Brain microvascular endothelial cell (primary cell): ENCODE measurements around the gene FAM131A.

ENCODE experiments used
- DNase-seq: peaks from one replicate; pipeline ENCODE4 v3.0.0-alpha.2; 2020
- H3K27ac ChIP-seq: fragments of 250-450 bp; sonication (Bioruptor Pico); 2 replicates; pipeline ENCODE4 v1.5.1; 2020; ENCODE audit warnings: mild to moderate bottlenecking, moderate library complexity
- H3K27me3 ChIP-seq: fragments of 250-450 bp; sonication (Bioruptor Pico); replicated peaks from 2 replicates; pipeline ENCODE4 v1.5.1; 2020; ENCODE audit warnings: mild to moderate bottlenecking
- H3K36me3 ChIP-seq: fragments of 250-450 bp; sonication (Bioruptor Pico); replicated peaks from 2 replicates; pipeline ENCODE4 v1.5.1; 2020; ENCODE audit warnings: mild to moderate bottlenecking
- H3K4me3 ChIP-seq: 2 replicates; pipeline ENCODE4 v1.5.1; 2011; ENCODE audit warnings: low read depth, mild to moderate bottlenecking, control low read depth, low read length, moderate library complexity
- in situ Hi-C: cut with HindIII; loops from 2 replicates; pipeline ENCODE4 v1.10.0; 2017; ENCODE audit warnings: low sequenced_read_pairs, low pct_ligation_motif_present
- TF ChIP-seq, protein P1 (sequence below): IDR thresholded peaks from 2 replicates; pipeline ENCODE4 v1.5.1; 2011; ENCODE audit warnings: low read depth, mild to moderate bottlenecking, moderate library complexity, low read length, control low read depth, inconsistent platforms; ENCODE audit errors: missing control alignments

Gene FAM131A

DNA sequence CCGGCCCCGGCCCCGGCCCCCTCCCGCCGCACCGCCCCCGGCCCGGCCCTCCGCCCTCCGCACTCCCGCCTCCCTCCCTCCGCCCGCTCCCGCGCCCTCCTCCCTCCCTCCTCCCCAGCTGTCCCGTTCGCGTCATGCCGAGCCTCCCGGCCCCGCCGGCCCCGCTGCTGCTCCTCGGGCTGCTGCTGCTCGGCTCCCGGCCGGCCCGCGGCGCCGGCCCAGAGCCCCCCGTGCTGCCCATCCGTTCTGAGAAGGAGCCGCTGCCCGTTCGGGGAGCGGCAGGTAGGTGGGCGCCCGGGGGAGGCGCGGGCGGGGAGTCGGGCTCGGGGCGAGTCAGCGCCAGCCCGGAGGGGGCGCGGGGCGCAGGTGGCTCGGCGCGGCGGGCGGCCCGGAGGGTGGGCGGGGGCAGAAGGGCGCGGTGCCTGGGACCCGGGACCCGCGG is 42.8 kb downstream of the FAM131A start:
- Histone ChIP-seq H3K36me3 (no peaks in the 10 kb centered on the region), H3K27me3 (peaks cover 44% of the 10 kb centered on the region), H3K4me3 (no peak overlapping the region), H3K27ac (no peak overlapping the region)
- TF ChIP-seq, protein P1, sequence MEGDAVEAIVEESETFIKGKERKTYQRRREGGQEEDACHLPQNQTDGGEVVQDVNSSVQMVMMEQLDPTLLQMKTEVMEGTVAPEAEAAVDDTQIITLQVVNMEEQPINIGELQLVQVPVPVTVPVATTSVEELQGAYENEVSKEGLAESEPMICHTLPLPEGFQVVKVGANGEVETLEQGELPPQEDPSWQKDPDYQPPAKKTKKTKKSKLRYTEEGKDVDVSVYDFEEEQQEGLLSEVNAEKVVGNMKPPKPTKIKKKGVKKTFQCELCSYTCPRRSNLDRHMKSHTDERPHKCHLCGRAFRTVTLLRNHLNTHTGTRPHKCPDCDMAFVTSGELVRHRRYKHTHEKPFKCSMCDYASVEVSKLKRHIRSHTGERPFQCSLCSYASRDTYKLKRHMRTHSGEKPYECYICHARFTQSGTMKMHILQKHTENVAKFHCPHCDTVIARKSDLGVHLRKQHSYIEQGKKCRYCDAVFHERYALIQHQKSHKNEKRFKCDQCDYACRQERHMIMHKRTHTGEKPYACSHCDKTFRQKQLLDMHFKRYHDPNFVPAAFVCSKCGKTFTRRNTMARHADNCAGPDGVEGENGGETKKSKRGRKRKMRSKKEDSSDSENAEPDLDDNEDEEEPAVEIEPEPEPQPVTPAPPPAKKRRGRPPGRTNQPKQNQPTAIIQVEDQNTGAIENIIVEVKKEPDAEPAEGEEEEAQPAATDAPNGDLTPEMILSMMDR, result no peak
- no peak for DNase-seq
- in situ Hi-C loops, result no loop called here

DNA sequence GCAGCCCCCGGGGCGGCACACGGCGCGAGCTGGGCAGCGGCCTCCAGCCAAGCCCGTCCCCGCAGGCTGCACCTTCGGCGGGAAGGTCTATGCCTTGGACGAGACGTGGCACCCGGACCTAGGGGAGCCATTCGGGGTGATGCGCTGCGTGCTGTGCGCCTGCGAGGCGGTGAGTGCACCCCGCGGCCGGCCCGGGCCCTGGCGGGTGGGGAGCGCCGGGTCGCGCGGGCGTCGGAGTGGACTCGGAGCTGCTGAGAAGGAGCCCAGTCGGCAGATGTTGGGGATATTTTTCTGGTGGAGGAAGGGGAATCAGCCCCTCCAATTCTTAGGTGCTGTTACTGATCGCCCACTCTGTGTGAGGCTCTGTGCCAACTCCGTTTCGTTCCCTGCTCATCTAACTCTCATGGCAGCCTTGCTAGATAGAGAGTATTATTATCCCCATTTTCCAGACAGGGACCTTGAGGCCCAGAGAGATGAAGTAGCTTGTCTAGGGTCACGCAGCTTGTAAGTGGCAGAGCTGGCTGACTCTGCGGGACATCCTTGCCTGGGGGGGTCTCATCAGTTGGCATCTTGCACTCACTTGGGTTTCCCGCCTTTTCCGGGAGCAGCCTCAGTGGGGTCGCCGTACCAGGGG is 43.3 kb downstream of the FAM131A start:
- no peaks in the 10 kb centered on the region for H3K36me3 ChIP-seq
- TF ChIP-seq, protein P1, result no peak
- in situ Hi-C loops, result no loop called here
- H3K27me3 ChIP-seq, result peaks cover 43% of the 10 kb centered on the region
- DNase-seq, result no peak
- no peak overlapping the region for H3K27ac ChIP-seq
- no peak overlapping the region for H3K4me3 ChIP-seq

DNA sequence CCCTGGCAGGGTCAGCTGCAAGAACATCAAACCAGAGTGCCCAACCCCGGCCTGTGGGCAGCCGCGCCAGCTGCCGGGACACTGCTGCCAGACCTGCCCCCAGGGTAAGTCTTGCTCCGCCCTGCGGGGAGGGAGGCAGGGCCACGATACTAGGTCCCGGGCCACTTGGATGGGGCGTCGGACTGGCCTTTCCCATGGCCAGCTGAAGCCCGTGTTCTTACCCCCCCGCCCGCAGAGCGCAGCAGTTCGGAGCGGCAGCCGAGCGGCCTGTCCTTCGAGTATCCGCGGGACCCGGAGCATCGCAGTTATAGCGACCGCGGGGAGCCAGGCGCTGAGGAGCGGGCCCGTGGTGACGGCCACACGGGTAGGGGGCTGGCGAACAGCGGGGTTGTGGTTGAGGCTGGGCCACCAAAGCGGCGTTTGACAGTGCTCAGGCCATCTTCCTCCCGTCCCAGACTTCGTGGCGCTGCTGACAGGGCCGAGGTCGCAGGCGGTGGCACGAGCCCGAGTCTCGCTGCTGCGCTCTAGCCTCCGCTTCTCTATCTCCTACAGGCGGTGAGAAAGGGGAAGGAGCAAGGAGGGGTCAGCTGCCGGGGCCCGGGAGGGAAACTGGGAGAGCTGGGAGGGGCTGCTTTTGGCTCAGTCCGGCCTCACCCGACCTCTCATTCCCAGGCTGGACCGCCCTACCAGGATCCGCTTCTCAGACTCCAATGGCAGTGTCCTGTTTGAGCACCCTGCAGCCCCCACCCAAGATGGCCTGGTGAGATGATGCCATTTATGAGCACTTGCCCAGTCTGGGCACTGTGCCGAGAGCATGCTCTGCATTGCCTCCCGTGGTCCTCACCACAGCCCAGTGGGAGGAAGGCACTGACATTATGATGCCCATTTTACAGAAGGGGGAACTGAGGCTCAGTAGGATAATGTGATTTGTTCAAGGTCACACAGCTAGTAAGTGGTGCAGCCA is 44.1 kb downstream of the FAM131A start:
- H3K36me3 ChIP-seq, result no peaks in the 10 kb centered on the region
- TF ChIP-seq, protein P1, result no peak
- no peak overlapping the region for H3K27ac ChIP-seq
- H3K27me3 ChIP-seq, result peaks cover 38% of the 10 kb centered on the region
- in situ Hi-C loops, result no loop called here
- no peak for DNase-seq
- H3K4me3 ChIP-seq, result no peak overlapping the region

DNA sequence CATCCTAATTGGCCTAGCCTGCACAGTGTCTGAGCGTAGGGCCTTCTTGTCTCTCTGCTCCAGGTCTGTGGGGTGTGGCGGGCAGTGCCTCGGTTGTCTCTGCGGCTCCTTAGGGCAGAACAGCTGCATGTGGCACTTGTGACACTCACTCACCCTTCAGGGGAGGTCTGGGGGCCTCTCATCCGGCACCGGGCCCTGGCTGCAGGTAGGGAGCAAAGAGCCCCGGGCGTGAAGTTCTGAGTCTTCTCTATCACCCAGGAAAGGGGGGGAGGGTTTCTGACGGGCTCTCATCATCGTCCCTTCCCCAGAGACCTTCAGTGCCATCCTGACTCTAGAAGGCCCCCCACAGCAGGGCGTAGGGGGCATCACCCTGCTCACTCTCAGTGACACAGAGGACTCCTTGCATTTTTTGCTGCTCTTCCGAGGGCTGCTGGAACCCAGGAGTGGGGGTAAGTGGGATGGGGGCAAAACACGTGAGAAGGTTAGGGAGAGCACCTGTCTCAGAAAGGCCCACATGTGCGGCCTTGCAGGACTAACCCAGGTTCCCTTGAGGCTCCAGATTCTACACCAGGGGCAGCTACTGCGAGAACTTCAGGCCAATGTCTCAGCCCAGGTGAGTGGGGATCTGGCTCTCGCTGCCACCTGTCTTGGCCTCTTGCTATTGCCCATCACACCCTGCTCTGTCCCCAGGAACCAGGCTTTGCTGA is 45.1 kb downstream of the FAM131A start:
- in situ Hi-C loops, result no loop called here
- Histone ChIP-seq H3K36me3 (no peaks in the 10 kb centered on the region), H3K27me3 (peaks cover 38% of the 10 kb centered on the region), H3K27ac (no peak overlapping the region), H3K4me3 (no peak overlapping the region)
- TF ChIP-seq, protein P1, result no peak
- no peak for DNase-seq

DNA sequence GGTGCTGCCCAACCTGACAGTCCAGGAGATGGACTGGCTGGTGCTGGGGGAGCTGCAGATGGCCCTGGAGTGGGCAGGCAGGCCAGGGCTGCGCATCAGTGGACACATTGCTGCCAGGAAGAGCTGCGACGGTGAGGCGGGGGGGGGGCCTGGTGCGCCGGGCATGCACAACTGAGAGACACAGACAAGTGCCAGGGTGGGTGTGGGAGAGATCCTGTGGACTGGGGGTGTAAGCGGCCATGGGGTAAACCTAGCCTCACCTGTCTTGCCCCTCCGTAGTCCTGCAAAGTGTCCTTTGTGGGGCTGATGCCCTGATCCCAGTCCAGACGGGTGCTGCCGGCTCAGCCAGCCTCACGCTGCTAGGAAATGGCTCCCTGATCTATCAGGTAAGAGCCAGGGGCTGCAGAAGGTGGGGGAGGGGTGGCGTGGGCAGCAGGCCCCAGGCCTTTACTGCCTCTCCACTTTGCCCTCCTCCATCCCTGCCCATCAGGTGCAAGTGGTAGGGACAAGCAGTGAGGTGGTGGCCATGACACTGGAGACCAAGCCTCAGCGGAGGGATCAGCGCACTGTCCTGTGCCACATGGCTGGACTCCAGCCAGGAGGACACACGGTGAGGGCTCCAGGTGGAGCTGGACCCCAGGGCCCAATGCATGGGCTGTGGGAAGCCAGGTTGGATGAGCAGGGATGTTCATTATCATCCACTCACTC is 45.8 kb downstream of the FAM131A start:
- in situ Hi-C loops, result no loop called here
- Histone ChIP-seq H3K27ac (no peak overlapping the region), H3K27me3 (peaks cover 34% of the 10 kb centered on the region), H3K36me3 (no peaks in the 10 kb centered on the region), H3K4me3 (no peak overlapping the region)
- TF ChIP-seq, protein P1, result no peak
- DNase-seq, result no peak
